Stimulated activated CD4-positive, alpha-beta T cell treated with anti-CD3 and anti-CD28 coated beads, Interleukin-4, amount 100 ng/mL, for 1 hour (primary cell): ENCODE measurements around the gene ADCY2.

ENCODE experiments used
- DNase-seq: peaks from one replicate; pipeline ENCODE4 v3.0.0-alpha.2; 2020

Gene ADCY2

DNA sequence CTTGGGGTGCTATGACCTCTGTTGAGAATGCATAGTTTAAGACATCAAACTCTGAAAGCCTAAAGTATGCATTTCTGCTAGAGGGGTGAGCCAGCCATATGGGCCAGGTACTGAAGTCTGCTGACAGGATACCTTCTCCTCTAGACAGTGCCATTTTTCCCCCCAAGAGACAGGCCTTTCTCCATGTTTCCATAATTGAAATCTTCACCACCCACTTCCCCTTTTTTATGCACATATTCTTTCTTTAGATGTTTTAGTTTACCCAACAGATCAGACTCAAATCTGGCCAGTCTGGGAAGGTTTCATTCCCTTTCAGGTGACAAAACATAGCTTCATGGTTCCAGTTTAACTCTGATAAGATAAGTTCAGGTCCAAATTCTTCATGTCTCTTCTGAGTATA lies 212.8 kb downstream of the ADCY2 start:
- DNase-seq, result no peak

DNA sequence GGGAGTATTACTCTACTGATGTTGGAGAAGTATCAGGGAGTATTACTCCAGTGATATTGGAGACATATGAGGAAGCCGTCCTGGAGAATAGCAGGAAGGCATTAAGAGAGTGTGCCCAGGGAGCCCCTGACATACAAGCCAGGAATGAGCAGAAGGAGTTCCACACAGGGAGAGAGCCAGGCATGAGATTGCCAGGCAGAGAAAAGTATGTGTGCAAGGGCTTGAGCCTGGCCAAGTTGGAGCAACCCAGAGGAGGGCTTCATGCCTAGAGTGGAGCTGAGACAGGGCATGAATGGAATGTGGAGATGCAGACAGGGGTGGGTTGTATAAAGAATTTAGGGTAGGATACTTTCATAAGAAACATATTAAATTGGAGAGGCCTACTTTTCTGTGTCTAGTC lies 213.8 kb downstream of the ADCY2 start:
- no peak for DNase-seq

DNA sequence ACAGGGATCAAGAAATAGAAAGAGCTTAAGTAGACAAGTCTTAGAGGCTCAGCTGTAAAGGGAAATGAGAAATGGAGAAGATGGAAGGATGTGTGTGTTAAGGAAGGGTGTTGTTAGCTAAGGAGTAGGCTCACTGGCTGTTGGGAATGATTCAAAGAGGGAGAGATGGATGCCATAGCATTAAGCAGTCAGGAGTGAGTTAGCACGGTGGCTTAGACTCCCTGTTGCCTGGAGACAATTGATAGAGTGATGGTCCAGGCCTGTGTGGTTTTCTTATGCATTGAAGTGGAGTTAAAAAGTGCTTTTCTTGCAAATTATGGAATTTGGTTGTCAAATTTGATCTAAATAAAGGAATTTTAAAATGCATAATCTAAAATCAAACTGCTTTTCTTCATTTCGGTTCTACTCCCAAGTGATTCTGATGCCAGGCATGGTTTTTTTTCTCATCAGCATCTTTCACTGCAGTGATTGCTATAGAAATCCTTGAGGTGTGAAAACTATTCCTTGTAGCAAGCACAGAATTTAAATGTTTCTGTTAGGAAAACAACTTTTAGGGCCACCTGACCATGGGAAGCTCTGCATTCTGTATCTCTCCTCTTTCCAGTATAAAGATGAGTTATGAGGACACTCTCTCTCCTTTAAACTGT lies 214.7 kb downstream of the ADCY2 start:
- DNase-seq, result no peak

DNA sequence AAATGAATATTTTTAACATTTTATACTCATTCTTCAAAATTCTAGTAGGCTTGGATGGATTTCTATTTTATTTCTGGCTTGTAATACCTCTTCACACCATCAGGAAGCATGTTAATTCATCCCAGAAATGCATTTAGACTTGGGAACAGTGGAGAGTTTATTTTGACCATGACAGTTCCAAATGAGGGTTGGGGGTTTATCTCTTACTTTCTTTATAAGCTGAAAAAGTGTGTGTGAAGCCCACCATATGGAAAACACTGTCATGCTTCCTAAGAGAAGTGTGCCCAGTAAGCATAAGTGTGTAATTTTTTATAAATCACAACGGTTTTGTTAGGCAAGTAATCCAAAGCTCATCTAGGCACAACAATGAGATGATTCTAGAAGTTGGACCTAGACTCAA lies 215.6 kb downstream of the ADCY2 start:
- no peak for DNase-seq

DNA sequence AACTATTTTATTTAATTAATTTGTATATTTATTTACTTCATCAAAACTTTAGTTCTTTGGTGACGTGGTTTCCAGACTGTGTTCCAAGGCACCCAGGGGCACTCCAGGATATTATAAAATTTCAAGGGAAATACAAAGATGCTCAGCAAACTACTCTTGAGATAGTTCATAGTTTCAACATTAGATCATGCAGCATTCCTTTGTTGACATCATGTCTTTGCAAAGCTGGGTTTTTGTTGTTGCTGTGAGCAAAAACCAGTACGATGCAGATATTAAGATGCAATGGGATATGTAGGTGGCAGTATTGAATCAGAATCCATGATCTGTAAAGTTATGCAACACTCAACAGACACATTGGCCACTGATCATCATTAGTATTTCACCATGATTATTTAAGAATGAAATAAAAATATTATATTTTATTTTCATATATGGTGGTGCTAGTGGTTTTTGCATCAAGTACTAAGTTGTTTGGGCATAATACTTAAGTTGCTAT lies 219.7 kb downstream of the ADCY2 start:
- no peak for DNase-seq

DNA sequence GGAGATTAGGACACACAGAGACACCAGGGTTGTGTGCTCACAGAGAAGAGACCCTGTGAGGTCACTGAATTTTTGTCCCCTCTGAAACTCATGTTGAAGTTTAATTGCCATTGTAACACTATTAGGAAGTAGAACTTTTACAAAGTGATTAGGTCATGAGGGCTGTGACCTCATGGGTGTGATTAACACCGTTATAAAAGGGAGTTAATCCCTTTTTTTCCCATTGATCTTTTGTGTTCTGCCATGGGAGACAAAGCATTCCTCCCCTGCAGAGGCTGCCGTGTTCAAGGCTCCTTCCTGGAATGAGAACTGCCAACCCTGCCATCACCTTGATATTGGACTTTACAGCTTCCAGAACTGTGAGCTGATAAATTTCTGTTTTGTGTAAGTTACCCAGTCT lies 221.0 kb downstream of the ADCY2 start:
- no peak for DNase-seq

DNA sequence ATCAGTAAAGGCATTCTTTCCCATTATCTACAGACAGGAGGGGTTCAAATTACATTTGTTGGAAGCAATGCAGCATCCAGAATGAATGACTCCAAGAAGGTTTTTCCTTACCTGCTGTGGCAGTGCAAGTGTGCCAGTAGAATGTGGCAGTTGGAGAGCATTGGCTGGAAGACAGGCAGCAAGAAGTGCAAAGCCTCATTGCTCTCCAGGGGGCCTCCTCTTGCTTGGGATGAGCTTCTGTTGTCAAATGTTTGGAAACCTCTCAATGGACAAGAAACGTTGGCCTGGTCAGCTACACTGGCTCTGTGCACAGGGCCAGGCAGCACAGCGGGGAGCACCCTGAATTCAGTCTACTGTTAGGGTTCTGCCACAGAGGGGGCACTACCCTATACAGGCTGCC lies 226.6 kb downstream of the ADCY2 start:
- no peak for DNase-seq

DNA sequence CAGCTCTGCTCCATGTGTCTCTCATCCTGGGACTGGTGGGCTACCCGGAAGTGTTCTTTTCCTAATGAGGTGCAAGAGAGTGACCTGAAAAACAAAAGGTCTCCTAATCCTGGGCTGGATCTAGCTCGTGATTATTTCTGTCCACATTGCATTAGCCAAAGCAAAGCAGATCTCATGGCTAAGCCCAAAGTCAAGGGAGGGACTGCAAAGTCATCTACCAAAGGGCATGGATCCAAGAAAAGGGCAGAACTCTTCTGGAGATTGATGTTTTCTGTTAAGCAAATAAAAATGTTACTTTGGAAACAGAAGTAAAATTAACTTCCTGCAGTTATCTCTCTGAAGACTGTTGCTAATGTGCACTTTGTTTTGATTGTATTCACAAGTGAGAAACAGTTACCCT lies 229.8 kb downstream of the ADCY2 start:
- no peak for DNase-seq

DNA sequence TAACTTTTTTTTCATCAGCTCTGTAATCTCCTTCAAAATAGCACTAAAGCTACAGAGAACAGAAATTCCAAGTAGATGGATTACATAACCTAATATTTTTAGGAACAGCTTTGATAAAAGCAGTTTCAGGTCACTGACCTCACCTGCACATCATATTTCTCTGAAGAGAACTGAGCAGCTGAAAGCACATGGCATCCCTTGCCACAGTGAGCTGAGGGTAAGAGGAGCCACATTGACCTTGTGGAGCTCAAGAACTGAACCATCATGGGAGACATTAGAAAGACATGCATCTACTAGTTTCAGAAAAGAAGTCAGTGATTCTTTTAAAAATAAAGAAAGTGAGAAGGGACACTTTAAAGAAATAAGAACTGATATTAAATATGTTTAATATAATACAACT lies 232.3 kb downstream of the ADCY2 start:
- DNase-seq, result no peak

DNA sequence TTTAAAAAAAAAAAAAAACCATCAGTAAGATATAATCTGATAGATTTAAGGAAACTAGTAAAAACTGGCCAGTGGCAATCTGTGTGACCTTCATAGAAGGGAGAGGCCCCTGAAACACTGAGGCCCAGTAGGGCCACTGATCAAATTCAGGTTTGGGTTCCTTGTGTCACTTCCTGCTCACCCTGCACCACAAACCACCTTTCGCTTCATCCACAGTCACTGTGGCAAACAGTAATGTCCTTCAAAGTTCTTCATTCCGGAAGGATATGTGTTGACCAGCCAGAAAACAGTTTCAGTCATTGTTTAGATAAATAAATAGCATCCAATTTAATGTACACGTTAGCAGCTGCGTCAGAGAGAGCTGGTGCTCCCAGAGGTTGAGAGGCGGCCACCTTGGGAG lies 232.9 kb downstream of the ADCY2 start:
- no peak for DNase-seq

DNA sequence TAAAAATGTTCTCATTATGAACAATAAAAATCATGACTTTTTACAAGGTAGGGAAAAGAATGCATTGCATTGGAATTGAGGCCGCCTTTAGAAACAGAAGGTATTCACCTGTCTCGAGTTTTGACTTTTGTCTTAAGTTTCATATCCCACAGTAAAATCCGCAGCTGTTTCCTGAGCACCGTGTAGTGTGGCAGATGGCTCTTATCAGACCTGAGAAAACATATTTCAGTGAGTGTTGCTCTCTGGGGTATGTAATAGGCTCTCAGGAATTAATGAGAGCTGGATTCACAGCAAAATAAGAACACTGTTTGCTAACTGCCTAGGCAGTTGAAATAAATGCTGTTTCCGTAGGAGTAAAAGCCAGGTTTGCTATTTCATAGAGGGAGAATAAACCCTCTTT lies 233.6 kb downstream of the ADCY2 start:
- no peak for DNase-seq

DNA sequence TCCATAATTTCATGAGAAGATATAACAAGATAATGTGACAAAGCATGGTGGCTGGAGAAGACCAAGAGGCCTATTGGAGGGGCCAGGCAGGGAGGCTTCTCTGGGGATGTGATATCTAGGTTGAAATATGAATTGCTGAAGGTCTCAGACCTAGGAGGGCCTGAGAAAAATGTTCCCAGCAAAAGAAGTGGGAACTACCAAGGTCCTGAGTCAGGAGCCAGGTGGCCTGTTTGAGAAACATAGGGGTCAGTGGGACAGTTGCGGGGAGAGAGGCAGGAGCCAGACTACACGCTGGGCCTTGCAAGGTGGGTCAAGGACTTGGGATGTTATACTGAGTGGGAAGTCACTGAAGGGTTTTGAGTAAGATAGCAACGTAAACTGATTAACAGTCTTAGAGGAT lies 238.9 kb downstream of the ADCY2 start:
- DNase-seq, result no peak

DNA sequence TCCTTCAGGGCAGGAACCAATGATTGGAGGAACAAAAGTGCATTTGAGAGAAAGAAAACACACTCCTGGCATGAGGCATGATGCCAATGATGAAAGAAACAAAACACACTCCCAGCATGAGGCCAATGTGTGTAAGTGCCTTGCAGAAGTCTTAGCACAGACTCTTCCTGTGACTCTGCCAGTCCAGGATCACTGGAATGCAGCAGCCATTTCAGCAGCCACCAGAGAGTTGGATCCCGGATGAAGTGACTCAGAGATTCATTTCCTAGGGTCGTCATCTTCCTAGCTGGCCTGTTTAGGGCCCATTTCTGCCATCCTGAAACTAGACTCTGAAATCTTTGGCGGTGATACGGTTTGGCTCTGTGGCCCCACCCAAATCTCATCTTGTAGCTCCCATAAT lies 242.5 kb downstream of the ADCY2 start:
- no peak for DNase-seq

DNA sequence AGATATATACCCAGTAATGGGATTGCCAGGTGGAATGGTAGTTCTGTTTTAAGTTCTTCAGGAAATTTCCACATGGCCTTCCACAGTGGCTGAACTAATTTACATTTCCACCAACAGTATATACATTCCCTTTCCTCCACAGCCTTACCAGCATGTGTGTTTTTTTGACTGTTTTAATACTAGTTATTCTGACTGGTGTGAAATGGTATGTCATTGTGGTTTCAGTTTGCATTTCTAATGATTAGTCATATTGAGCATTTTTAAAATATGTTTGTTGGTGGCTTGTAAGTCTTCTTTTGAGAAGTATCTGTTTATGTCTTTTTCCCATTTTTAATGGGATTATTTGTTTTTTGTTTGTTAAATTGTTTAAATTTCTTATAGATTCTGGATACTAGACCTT lies 246.1 kb downstream of the ADCY2 start:
- DNase-seq, result no peak

DNA sequence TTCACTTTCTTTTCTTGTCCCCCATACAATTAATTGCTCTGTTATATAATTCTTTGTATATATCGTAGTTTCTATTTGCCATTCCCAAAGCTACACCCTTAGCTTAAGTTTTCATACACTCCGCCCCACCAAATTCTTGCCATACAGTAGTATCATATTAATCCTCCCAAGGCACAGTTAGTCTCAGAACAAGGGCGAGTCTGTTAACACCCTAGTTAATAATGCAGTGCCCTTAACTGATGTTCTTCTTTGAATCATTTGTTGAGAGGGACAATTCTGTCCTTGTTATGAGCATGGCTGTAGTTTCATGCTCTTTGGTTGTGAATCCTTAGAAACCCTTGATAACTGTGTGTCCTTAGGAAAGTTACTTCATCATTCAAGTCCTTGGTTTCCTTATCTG lies 248.8 kb downstream of the ADCY2 start:
- no peak for DNase-seq

DNA sequence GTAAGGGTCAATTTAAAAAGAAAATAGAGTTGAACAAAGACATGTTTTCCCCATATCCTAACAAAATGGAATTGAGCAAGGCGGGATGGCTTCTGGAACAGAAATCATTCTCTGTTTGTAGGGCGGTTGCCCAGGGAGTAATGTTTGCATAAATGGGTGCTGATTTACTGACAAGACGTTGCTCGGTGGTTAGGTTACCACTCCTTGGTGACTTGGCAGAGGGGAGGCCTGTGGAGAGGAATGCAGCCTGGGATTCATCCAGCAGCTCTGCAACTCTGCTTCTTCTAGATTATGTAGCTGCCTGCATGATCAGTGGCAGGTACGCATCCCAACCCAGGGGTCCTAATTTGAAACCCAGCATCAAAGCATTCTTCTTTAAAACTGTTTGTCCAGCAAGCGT lies 254.8 kb downstream of the ADCY2 start:
- DNase-seq, result no peak

DNA sequence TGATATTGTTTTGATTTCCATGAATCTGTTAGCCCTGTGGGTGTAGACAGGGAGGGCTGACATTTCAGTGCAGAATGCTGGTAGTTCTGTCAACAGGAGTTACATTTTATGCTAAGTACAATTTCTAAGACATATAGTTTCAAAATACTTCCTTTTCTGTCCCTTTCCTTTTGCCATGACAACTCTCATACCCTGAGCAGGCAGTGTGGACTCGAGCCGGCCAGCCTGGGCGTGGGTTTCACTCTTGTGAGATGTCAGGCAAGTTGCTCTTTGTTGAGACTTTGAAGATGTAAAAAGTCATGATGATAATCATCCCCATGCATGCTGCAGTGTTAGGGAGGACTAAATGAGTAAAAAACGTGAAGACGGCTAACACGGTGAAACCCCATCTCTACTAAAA lies 257.1 kb downstream of the ADCY2 start:
- no peak for DNase-seq

DNA sequence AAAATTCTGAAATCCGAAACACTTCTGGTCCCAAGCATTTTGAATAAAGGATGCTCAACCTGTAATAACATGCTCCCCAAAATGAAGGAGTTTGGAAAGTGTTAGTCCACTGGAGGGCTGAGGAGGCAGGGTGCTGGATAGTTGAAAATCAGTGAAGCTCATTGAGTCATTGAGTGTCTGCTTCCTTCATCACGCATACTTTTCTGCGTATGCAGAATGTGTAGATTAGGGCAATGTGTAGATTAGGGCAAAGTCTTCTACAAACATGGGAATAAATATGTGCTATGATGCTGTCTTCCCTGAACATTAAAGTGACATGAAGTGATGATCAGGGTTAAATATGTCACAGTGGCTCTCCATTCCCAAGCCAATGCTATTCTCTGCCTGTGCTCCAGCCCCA lies 261.2 kb downstream of the ADCY2 start:
- no peak for DNase-seq

DNA sequence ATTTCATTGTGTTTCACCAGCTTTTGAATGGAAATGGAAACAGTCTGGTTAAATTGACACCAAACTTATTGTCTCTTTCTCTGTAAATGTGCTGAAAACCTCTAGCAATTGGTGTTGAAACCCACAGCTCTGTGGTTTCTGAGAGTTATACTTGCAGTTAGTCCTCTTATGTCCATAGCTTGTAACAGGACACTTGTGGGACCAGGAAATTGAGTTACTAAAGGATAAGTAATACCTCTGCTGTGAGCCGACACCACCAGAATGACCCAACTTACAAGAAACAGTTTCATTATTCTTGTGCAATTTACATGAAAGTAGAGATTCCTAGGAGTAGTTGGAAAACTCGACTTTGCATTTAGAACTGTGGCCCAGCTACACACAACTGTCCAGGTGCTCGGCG lies 263.5 kb downstream of the ADCY2 start:
- DNase-seq, result no peak

DNA sequence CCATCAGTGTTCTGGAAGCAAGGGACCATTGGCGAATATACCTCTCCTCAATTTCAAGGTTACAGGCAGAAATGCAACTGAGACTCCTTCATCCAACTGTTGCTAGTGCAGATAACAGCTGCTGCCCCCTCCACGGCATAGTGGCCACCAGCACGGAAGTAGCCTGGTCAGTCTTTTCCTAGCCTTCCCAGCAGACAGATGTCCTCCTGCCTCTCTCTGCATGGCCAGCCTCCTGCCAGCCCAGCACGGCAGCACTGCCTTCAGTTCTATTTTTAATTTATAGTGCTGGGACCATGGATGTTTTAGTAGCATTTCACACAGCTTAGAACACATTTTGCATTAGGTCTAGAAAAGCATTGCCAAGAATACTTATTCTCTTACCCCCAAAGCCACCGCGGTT lies 266.4 kb downstream of the ADCY2 start:
- DNase-seq, result no peak

DNA sequence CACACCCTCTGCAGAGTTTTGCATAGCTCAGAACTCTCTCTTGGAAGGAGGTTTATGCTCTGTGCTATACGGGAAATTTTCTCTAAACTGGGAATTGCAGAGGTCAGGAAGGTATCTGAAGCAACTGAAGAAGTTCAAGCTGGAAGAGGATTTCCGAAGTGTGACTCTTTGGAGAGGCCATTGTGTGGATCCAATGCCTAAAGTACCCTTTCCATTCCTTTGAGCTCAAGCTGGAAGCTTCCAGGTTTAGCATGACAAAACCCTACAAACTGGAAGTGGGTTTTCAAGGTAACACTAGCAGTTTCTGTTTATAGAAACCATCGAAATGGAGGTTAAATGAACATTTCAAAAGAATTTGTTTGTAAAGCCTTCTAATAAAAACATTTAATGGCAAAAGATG lies 267.9 kb downstream of the ADCY2 start:
- DNase-seq, result no peak

DNA sequence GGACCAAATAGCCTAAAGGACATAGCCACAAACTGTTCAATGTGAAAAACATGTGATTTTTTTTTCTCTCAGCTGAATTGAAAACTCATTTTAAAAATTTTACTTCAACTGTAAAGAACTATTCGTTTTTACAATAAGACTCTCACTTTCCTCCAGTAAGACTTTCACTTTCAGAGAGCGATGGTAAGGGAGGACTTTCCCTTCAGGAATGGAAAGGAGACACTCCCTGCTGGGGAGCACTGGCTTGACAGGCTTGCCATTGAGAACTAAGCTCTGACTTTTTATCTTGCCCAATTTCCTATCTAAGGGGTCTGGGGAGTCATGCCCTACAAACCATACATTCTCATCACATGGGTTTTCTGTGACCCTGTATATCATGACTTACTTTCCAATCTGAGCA lies 268.3 kb downstream of the ADCY2 start:
- no peak for DNase-seq

DNA sequence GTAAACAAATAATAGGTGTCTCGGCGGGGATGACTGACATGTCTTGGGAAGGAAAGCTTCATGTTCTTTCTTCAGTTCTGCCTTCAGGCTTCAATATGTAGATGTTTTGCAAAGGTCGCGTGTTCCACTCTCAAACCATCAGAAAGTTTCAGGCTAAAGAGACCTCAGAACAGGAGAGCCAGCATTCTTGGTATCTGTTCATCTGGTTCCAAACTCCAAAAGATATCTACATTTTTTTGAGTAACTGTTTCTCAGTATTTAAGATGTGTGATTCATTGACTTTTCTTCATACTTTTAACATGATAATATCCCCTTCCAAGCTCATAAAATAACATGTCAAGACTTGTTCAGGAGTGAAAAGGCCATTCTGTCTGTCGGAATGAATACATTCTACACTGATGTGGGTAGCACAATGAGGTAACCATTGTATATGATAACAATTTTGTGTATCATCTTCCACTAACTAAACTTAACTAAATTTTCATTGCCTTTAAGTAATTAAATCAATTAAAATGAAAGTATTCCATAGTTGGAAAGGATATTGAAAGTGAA lies 271.4 kb downstream of the ADCY2 start:
- DNase-seq, result no peak

DNA sequence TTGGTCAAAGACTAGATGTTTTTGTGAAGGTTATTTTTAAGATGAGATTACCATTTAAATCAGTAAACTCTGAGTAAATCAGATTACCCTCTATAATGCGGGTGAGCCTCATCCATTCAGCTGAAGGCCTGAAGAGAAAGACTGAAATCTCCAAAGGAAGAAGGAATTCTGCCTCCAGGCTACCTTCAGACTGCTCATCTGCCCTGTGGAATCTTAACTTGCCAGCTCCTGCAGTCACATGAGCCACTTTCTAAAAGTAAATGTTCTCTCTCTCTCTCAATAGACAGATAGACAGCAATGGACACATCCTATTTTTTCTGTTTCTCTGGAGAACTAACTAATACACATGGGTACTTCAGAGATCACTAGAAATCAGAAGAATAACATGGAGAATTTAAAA lies 272.2 kb downstream of the ADCY2 start:
- no peak for DNase-seq

DNA sequence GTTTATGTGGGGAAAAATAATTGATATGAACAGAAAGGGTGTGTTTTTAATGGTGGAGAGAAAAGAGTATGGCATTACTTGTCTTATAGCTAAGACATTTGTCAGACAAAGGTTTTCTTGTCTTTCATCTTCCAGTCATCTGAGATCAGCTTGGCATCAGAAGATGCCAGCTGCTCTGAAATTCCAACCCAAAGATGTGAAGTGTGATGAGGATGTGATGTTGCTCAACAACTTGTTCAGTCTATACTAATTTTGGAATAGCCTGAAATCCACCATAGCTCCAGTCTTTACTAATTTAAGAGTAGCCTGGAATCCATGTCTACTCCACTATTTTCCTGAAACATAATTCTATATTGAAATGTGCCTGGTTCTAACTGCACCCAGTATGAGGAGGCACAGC lies 272.7 kb downstream of the ADCY2 start:
- no peak for DNase-seq
